ENCODE results near the gene MGAT5. TPM values are rescaled to one million over a fixed set of nuclear protein-coding genes. Genes with fewer than 3 reads are reported as not detected.

Gene MGAT5
- total RNA-seq, 2 experiments from 2014 or later: 60.8 to 68.0 TPM

DNA sequence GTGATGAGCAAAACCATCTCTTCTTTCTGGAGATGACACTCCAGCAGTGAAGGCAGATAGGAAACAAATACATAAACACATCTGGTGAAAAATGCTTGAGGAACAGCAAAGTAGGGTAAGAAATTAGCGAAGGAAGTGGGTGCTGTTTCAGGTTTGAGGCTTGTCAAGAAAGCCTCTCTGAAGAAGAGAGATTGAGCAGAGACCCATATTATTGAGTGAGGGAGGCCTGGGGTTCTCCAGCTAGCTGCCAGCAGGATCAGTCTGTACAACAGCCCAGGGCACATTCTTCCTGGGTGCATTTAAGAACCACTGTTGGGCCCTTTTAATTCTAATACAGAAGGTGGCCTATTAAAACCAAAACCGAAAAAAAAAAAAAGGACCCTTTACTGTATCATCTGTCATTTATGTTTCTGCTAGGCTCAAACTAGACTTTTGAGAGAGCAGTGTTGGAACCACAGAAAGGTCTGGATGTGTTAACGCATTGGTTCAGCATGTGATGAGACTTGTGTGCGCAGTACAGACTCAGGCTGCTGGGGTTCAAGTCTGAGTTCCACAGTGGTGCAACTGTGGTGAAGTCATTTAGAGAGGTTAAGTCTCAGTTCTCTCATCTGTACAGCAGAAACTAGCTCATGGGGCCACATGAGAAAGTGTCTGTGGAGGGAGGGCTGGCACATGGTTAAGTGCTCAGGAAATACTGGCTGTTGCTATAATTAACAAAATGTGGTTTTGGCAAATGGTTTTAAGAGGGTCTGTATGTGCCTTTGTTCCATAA lies 28.9 kb downstream of the MGAT5 start:
- peak overlapping the region; percentile 2; the same call in 1 of the 2 replicates for H2AFZ ChIP-seq (ENCODE audit: low read length)
- DNase-seq (ENCODE audit: low spot score): peak; percentile 70
- H3K27ac ChIP-seq (ENCODE audit: low read depth, low read length, poor library complexity, severe bottlenecking): peak overlapping the region; percentile 76
- ChIA-PET POLR2A (interaction anchor here (1.1 to 2.3 kb wide), 7 partner anchors 9 to 165 kb away, joined by 3 to 10 read pairs (median 5); partner anchors contain the start of gene MGAT5), CTCF (ENCODE audit: unreplicated experiment) (interaction anchor here (1.1 to 1.6 kb wide), 2 partner anchors 10 to 160 kb away, joined by 3 to 7 read pairs; no protein-coding TSS in a partner anchor)
- H4K20me1 ChIP-seq (ENCODE audit: insufficient read depth, low read length): no peaks in the 10 kb centered on the region; the same call in 1 of the 2 replicates
- peaks cover 87% of the 10 kb centered on the region for H3K4me1 ChIP-seq (ENCODE audit: insufficient read depth, low read length, poor library complexity, severe bottlenecking)
- peaks cover 80% of the 10 kb centered on the region for H3K79me2 ChIP-seq (ENCODE audit: insufficient read depth, low read depth, low read length)
- peak overlapping the region; percentile 27 for H3K4me3 ChIP-seq (ENCODE audit: low read depth, low read length, poor library complexity, severe bottlenecking)
- H3K9me2 ChIP-seq (ENCODE audit: insufficient read depth, low read length): no peaks in the 10 kb centered on the region
- no peaks in the 10 kb centered on the region for H3K9me3 ChIP-seq (ENCODE audit: low read length)
- peak overlapping the region; percentile 70 for H3K4me2 ChIP-seq (ENCODE audit: low read length)
- peaks cover 12% of the 10 kb centered on the region; the same call in 1 of the 2 replicates for H3K36me3 ChIP-seq (ENCODE audit: insufficient read depth, low read length)
- BruUV-seq (replicated peaks): no TSS peak
- TF ChIP-seq, protein P1, sequence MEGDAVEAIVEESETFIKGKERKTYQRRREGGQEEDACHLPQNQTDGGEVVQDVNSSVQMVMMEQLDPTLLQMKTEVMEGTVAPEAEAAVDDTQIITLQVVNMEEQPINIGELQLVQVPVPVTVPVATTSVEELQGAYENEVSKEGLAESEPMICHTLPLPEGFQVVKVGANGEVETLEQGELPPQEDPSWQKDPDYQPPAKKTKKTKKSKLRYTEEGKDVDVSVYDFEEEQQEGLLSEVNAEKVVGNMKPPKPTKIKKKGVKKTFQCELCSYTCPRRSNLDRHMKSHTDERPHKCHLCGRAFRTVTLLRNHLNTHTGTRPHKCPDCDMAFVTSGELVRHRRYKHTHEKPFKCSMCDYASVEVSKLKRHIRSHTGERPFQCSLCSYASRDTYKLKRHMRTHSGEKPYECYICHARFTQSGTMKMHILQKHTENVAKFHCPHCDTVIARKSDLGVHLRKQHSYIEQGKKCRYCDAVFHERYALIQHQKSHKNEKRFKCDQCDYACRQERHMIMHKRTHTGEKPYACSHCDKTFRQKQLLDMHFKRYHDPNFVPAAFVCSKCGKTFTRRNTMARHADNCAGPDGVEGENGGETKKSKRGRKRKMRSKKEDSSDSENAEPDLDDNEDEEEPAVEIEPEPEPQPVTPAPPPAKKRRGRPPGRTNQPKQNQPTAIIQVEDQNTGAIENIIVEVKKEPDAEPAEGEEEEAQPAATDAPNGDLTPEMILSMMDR (conservative IDR thresholded peaks at IDR 0.05; ENCODE audit: low read length): no peak
- TF ChIP-seq EZH2phosphoT487 (IDR thresholded peaks at IDR 0.05; ENCODE audit: borderline replicate concordance, low read depth, low read length): no peak
- intact Hi-C loops (cut with micrococcal nuclease; ENCODE audit: unreplicated experiment): loop anchor here (5.0 kb wide), 1 partner anchor 36 kb away; no protein-coding TSS in a partner anchor

GRCh38 chr2:134283661-134284060 lies 29.8 kb downstream of the MGAT5 start:
- Histone ChIP-seq H3K4me2 (ENCODE audit: low read length) (peak overlapping the region; percentile 70), H3K27ac (ENCODE audit: low read depth, low read length, poor library complexity, severe bottlenecking) (peak overlapping the region; percentile 76), H3K4me3 (ENCODE audit: low read depth, low read length, poor library complexity, severe bottlenecking) (no peak overlapping the region), H3K4me1 (ENCODE audit: insufficient read depth, low read length, poor library complexity, severe bottlenecking) (peaks cover 87% of the 10 kb centered on the region), H3K9me2 (ENCODE audit: insufficient read depth, low read length) (no peaks in the 10 kb centered on the region), H4K20me1 (ENCODE audit: insufficient read depth, low read length) (no peaks in the 10 kb centered on the region; the same call in 1 of the 2 replicates), H3K36me3 (ENCODE audit: insufficient read depth, low read length) (peaks cover 4% of the 10 kb centered on the region; the same call in 1 of the 2 replicates), H3K79me2 (ENCODE audit: insufficient read depth, low read depth, low read length) (peaks cover 72% of the 10 kb centered on the region), H2AFZ (ENCODE audit: low read length) (no peak overlapping the region), H3K9me3 (ENCODE audit: low read length) (no peaks in the 10 kb centered on the region)
- BruUV-seq (replicated peaks): no TSS peak
- intact Hi-C loops (cut with micrococcal nuclease; ENCODE audit: unreplicated experiment): loop anchor here (5.0 kb wide), 1 partner anchor 36 kb away; no protein-coding TSS in a partner anchor
- TF ChIP-seq, protein P1 (conservative IDR thresholded peaks at IDR 0.05; ENCODE audit: low read length): no peak
- no peak for TF ChIP-seq EZH2phosphoT487 (IDR thresholded peaks at IDR 0.05; ENCODE audit: borderline replicate concordance, low read depth, low read length)
- ChIA-PET POLR2A (interaction anchor here (0.7 to 2.3 kb wide), 9 partner anchors 10 to 374 kb away, joined by 3 to 10 read pairs (median 5); partner anchors contain the start of gene MGAT5), CTCF (ENCODE audit: unreplicated experiment) (interaction anchor here (1.1 to 1.6 kb wide), 2 partner anchors 9 to 161 kb away, joined by 3 to 7 read pairs; no protein-coding TSS in a partner anchor)
- DNase-seq (ENCODE audit: low spot score): no peak
